HepG2 (cell line): ENCODE results near the gene NOB1. TPM values are rescaled to one million over a fixed set of nuclear protein-coding genes. Genes with fewer than 3 reads are reported as not detected.

Experiments used
- ATAC-seq: fragments of 200-7000 bp; cut with Tn5 transposase; 3 replicates; pipeline ENCODE4 v1.9.1; 2020; ENCODE audit warnings: mild to moderate bottlenecking, moderate library complexity
- BruUV-seq: library from RNA; stranded (reverse); fragments of 400-500 nt; replicated peaks from 2 replicates; lab custom pipeline; 2021; lab: Mats Ljungman, UMichigan
- CTCF ChIA-PET: fragments of 300-600 bp; formaldehyde crosslinking; extraction: SDS; loops from one replicate; lab custom pipeline; 2021; ENCODE audit warnings: low total read pairs, inconsistent platforms, low intra/inter-chr PET ratio; lab: Yijun Ruan, JAX
- POLR2A ChIA-PET: fragments of 350-600 bp; sonication (Branson Sonifier 250); formaldehyde crosslinking; loops from one replicate; lab custom pipeline; 2020; ENCODE audit warnings: antibody characterized with exemption, inconsistent platforms; lab: Yijun Ruan, JAX
- DNase-seq: peaks from one replicate; pipeline ENCODE4 v3.0.0-alpha.2; 2015; ENCODE audit warnings: low spot score
- FAIRE-seq: peaks from 3 replicates; lab custom pipeline; 2011; peaks lifted over from hg19 to GRCh38; lab: Jason Lieb, UNC
- H2AFZ ChIP-seq: one replicate; pipeline ENCODE4 v1.6.1; 2011; ENCODE audit warnings: low read length, inconsistent platforms
- H3K27ac ChIP-seq: fragments of 300-600 bp; 3 replicates; pipeline ENCODE4 v1.8.0; 2011; ENCODE audit warnings: mixed run types, mild to moderate bottlenecking, mixed read lengths, low read length, inconsistent platforms; ENCODE audit not compliant: insufficient read depth; ENCODE audit errors: extremely low read length
- H3K27me3 ChIP-seq, 2 experiments: fragments of 200-600 bp in 1 of 2; 2 replicates in 1 of 2; 3 replicates in 1 of 2; pipeline versions ENCODE4 v1.6.0 to v1.8.0; 2011; ENCODE audit warnings: low read length in 2 of 2, mild to moderate bottlenecking in 2 of 2, moderate library complexity in 2 of 2, inconsistent platforms in 1 of 2; ENCODE audit not compliant: insufficient read depth in 2 of 2, control insufficient read depth in 1 of 2
- H3K36me3 ChIP-seq, 2 experiments: fragments of 200-600 bp in 1 of 2; replicated peaks in 1 of 2; 2 replicates in 1 of 2; 3 replicates in 1 of 2; pipeline versions ENCODE4 v1.5.1 to v1.8.0; 2011; ENCODE audit warnings: low read length in 2 of 2, inconsistent platforms in 1 of 2; ENCODE audit not compliant: insufficient read depth in 2 of 2, control insufficient read depth in 1 of 2
- H3K4me1 ChIP-seq: 2 replicates; pipeline ENCODE4 v1.5.1; 2012; ENCODE audit warnings: low read length, inconsistent platforms; ENCODE audit not compliant: insufficient read depth
- H3K4me2 ChIP-seq: 2 replicates; pipeline ENCODE4 v1.6.0; 2011; ENCODE audit warnings: low read depth, low read length, inconsistent platforms
- H3K4me3 ChIP-seq, 3 experiments: fragments of 200-600 bp in 1 of 3; sonication (generic), shearing (Covaris generic) in 1 of 3; replicated peaks in 1 of 3; 2 replicates each; pipeline ENCODE4 v1.5.1; 2011 to 2016; ENCODE audit warnings: low read length in 3 of 3, inconsistent platforms in 2 of 3, low read depth in 2 of 3, mild to moderate bottlenecking in 2 of 3, control low read depth in 1 of 3, mixed read lengths in 1 of 3; ENCODE audit not compliant: insufficient read depth in 1 of 3
- H3K79me2 ChIP-seq: one replicate; pipeline ENCODE4 v1.6.1; 2011; ENCODE audit warnings: low read length, inconsistent platforms; ENCODE audit not compliant: insufficient read depth
- H3K9ac ChIP-seq: 2 replicates; pipeline ENCODE4 v1.6.0; 2011; ENCODE audit warnings: mild to moderate bottlenecking, low read depth, low read length, inconsistent platforms; ENCODE audit not compliant: insufficient read depth
- H3K9me3 ChIP-seq: 2 replicates; pipeline ENCODE4 v1.5.1; 2012; ENCODE audit warnings: mild to moderate bottlenecking, low read length
- H4K20me1 ChIP-seq: 2 replicates; pipeline ENCODE4 v1.6.0; 2011; ENCODE audit warnings: inconsistent platforms, mild to moderate bottlenecking, low read length, moderate library complexity; ENCODE audit not compliant: insufficient read depth
- ATF4 ChIP-seq, 2 experiments: fragments of 450-650 bp in 1 of 2; sonication (generic) in 1 of 2; formaldehyde crosslinking; IDR thresholded peaks; 2 replicates each; pipeline versions ENCODE4 v1.5.0 to v1.8.0; 2020 to 2022; ENCODE audit warnings: mild to moderate bottlenecking in 1 of 2, missing genetic modification reagents in 1 of 2
- ATF7 ChIP-seq, 2 experiments: fragments of 450-650 bp in 1 of 2; sonication (generic) in 1 of 2; formaldehyde crosslinking in 1 of 2; IDR thresholded peaks; 2 replicates each; pipeline versions ENCODE4 v1.4.0 to v1.6.1; 2016 to 2020; ENCODE audit warnings: antibody characterized with exemption in 1 of 2, mild to moderate bottlenecking in 1 of 2, missing genetic modification reagents in 1 of 2
- POLR2G ChIP-seq: fragments of 200-400 bp; formaldehyde crosslinking; IDR thresholded peaks from 2 replicates; pipeline ENCODE4 v1.6.1; 2018; ENCODE audit warnings: mild to moderate bottlenecking, low read depth, low read length, moderate library complexity
- REPIN1 ChIP-seq: sonication (generic); formaldehyde crosslinking; IDR thresholded peaks from 2 replicates; pipeline ENCODE4 v1.8.0; 2022; ENCODE audit warnings: missing genetic modification reagents, low read depth, mild to moderate bottlenecking, borderline replicate concordance
- WGBS: methylation state at CpG from one replicate; pipeline ENCODE4 v1.1.6; 2017; ENCODE audit warnings: low lambda C conversion rate; 5-methylcytosine and 5-hydroxymethylcytosine counted together
- in situ Hi-C: cut with HindIII; loops from 2 replicates; pipeline ENCODE4 v1.10.0; 2017; ENCODE audit warnings: low pct_unique_long_range_greater_than_20kb; ENCODE audit not compliant: extremely low pct_ligation_motif_present
- intact Hi-C: fragments of 100-400 bp; cut with micrococcal nuclease; formaldehyde crosslinking; loops from one replicate; pipeline ENCODE4 v1.10.0; 2022; ENCODE audit not compliant: unreplicated experiment
- polyA plus RNA-seq, 8 experiments: library from polyadenylated mRNA; depleted of rRNA in 3 of 8; stranded (reverse) in 7 of 8; unstranded in 1 of 8; fragments of >200 nt; fragmentation: Illumina TruSeq in 4 of 8; extraction: Trizol in 4 of 8; gene quantifications; 2 replicates each; pipeline versions ENCODE4 v1.2.1 to v1.2.3, GENCODE V29; 2011 to 2016; ENCODE audit warnings: low read depth in 4 of 8, missing spikeins in 1 of 8, mixed read lengths in 1 of 8; ENCODE audit not compliant: insufficient read depth in 1 of 8
- total RNA-seq, 5 experiments: library from RNA; depleted of rRNA; stranded (reverse); fragments of >200 nt; fragmentation: Illumina TruSeq; extraction: Trizol; gene quantifications; 2 replicates each; pipeline ENCODE4 v1.2.3, GENCODE V29; 2016; ENCODE audit warnings: low read depth in 1 of 5
- TF ChIP-seq, protein P1 (sequence below): sonication (generic); formaldehyde crosslinking; IDR thresholded peaks from 2 replicates; pipeline ENCODE4 v1.4.0; 2020; ENCODE audit warnings: mild to moderate bottlenecking, missing genetic modification reagents, borderline replicate concordance
- TF ChIP-seq, protein P2 (sequence below): sonication (generic); formaldehyde crosslinking; IDR thresholded peaks from 2 replicates; pipeline ENCODE4 v1.4.0; 2020; ENCODE audit warnings: mild to moderate bottlenecking, missing genetic modification reagents
- TF ChIP-seq, protein P3 (sequence below): sonication (generic); formaldehyde crosslinking; IDR thresholded peaks from 2 replicates; pipeline ENCODE4 v1.5.0; 2020; ENCODE audit warnings: missing genetic modification reagents

The NOB1 gene
- total and polyA plus RNA-seq, 2 of the 13 experiments (the other 11 are each of a cell fraction or from before 2014, with no cell fraction given): 47.1 to 162 TPM

DNA sequence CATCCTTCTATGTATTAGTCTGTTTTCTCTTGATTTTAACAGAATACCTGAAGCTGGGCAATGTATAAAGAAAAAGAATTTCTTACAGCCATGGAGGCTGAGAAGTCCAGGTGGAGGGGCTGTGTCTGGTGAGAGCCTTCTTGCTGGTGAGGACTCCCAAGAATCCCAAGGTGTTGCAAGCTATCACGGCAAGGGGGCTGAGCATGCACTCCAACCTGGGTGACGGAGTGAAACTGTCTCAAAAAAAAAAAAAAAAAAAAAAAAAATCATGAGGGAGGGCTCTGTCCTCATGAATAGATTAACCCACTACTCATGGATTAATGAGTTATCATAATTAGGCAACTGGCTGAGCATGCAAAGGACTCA lies 47.8 kb downstream of the NOB1 start:
- FAIRE-seq: no peak
- ChIA-PET POLR2A (interaction anchor here (1.2 to 6.1 kb wide), 3 partner anchors 17 to 47 kb away, joined by 3 to 36 read pairs (median 14); partner anchors contain the start of genes NOB1 and NQO1), CTCF (no interaction called here)
- peak overlapping the region; percentile 5 for H3K27ac ChIP-seq
- H3K27me3 ChIP-seq: no peaks in the 10 kb centered on the region
- H2AFZ ChIP-seq: no peak overlapping the region
- no peaks in the 10 kb centered on the region for H4K20me1 ChIP-seq
- DNase-seq: no peak
- TF ChIP-seq POLR2G (0 out of 2 replicates have a peak, but pooled peaks have one; percentile 58), REPIN1 (no peak)
- H3K4me1 ChIP-seq: peaks cover 12% of the 10 kb centered on the region; the same call in 1 of the 2 replicates
- WGBS: 100% methylated on average over 2 of the region's 2 CpGs
- H3K79me2 ChIP-seq: no peaks in the 10 kb centered on the region
- peaks cover 7 to 42% of the 10 kb centered on the region in 2 experiments for H3K36me3 ChIP-seq
- H3K4me3 ChIP-seq: no peak overlapping the region
- no peak for ATAC-seq
- no peak overlapping the region for H3K4me2 ChIP-seq
- no peaks in the 10 kb centered on the region for H3K9me3 ChIP-seq
- intact Hi-C loops: no loop called here
- BruUV-seq: no TSS peak
- no peak overlapping the region for H3K9ac ChIP-seq
- in situ Hi-C loops: no loop called here

DNA sequence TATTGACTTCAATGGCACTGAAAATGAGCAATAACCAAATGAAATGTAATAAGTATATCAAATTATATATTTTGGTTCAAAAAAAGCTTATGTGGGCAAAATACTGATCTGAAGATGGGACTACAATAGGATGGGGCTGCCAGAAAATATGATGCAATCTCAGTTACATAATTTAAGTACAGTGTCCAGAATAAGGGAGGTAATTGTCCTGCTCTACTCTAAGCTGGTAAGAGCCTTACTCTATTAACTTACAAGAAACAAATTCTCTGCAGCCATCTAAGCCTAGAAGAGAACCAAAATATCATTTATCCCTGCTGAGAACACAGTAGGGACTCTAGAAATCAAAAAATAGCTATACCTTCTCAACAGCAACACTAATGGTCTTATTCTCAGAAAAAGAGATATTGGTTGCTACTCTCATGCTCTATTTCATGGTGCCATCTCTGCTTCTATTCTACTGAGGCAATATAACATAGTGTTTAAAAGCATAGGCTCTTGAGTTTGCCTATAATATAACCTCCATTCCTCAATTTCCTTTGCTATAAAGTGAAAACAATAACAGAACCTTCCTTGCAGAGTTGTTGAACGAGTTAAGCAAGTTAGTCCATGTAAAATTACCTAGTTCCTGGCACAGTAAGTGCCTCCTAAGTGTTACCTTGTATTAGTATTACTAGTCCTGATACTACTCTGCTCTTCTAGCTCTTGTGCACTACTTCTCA lies 48.3 kb downstream of the NOB1 start:
- Histone ChIP-seq H3K36me3 (peaks cover 5 to 43% of the 10 kb centered on the region in 2 experiments; a peak in 4 of 5 replicates), H3K9ac (no peak overlapping the region), H3K9me3 (no peaks in the 10 kb centered on the region), H3K4me3 (no peak overlapping the region), H3K4me1 (peaks cover 12% of the 10 kb centered on the region; the same call in 1 of the 2 replicates), H4K20me1 (no peaks in the 10 kb centered on the region), H3K27me3 (no peaks in the 10 kb centered on the region), H3K27ac (peak overlapping the region; percentile 5), H2AFZ (no peak overlapping the region), H3K4me2 (no peak overlapping the region), H3K79me2 (no peaks in the 10 kb centered on the region)
- ChIA-PET POLR2A (interaction anchor here (0.7 to 6.1 kb wide), 4 partner anchors 17 to 48 kb away, joined by 3 to 36 read pairs (median 9); partner anchors contain the start of genes NOB1 and NQO1), CTCF (no interaction called here)
- in situ Hi-C loops (no loop called here), intact Hi-C loops (no loop called here)
- WGBS: 100% methylated on average over 1 of the region's 1 CpG
- FAIRE-seq: no peak
- no TSS peak for BruUV-seq
- DNase-seq: no peak
- ATAC-seq: no peak
- TF ChIP-seq, protein P1, sequence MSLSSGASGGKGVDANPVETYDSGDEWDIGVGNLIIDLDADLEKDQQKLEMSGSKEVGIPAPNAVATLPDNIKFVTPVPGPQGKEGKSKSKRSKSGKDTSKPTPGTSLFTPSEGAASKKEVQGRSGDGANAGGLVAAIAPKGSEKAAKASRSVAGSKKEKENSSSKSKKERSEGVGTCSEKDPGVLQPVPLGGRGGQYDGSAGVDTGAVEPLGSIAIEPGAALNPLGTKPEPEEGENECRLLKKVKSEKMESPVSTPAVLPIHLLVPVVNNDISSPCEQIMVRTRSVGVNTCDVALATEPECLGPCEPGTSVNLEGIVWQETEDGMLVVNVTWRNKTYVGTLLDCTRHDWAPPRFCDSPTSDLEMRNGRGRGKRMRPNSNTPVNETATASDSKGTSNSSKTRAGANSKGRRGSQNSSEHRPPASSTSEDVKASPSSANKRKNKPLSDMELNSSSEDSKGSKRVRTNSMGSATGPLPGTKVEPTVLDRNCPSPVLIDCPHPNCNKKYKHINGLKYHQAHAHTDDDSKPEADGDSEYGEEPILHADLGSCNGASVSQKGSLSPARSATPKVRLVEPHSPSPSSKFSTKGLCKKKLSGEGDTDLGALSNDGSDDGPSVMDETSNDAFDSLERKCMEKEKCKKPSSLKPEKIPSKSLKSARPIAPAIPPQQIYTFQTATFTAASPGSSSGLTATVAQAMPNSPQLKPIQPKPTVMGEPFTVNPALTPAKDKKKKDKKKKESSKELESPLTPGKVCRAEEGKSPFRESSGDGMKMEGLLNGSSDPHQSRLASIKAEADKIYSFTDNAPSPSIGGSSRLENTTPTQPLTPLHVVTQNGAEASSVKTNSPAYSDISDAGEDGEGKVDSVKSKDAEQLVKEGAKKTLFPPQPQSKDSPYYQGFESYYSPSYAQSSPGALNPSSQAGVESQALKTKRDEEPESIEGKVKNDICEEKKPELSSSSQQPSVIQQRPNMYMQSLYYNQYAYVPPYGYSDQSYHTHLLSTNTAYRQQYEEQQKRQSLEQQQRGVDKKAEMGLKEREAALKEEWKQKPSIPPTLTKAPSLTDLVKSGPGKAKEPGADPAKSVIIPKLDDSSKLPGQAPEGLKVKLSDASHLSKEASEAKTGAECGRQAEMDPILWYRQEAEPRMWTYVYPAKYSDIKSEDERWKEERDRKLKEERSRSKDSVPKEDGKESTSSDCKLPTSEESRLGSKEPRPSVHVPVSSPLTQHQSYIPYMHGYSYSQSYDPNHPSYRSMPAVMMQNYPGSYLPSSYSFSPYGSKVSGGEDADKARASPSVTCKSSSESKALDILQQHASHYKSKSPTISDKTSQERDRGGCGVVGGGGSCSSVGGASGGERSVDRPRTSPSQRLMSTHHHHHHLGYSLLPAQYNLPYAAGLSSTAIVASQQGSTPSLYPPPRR: no peak
- TF ChIP-seq ATF4 (CRISPR knock-in tag; IDR thresholded peaks at IDR 0.05) (peak; percentile 80 to 97), ATF7 (IDR thresholded peaks at IDR 0.05) (peak; percentile 77), ATF7 (CRISPR knock-in tag; IDR thresholded peaks at IDR 0.05) (no peak)
- TF ChIP-seq, protein P2, sequence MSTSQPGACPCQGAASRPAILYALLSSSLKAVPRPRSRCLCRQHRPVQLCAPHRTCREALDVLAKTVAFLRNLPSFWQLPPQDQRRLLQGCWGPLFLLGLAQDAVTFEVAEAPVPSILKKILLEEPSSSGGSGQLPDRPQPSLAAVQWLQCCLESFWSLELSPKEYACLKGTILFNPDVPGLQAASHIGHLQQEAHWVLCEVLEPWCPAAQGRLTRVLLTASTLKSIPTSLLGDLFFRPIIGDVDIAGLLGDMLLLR (CRISPR knock-in tag): no peak
- TF ChIP-seq, protein P3, sequence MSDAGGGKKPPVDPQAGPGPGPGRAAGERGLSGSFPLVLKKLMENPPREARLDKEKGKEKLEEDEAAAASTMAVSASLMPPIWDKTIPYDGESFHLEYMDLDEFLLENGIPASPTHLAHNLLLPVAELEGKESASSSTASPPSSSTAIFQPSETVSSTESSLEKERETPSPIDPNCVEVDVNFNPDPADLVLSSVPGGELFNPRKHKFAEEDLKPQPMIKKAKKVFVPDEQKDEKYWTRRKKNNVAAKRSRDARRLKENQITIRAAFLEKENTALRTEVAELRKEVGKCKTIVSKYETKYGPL (CRISPR knock-in tag): 0 out of 2 replicates have a peak, but pooled peaks have one; percentile 69
